Brain pericyte (primary cell): ENCODE data around the gene IL12RB1.
"Not testable (repeated sequence)": the region's sequence is repeated elsewhere in the genome, so short reads cannot be mapped to it uniquely, and the experiment has no call there.

ENCODE experiments used
- DNase-seq: peaks from one replicate; pipeline ENCODE4 v3.0.0-alpha.2; 2012; ENCODE audit warnings: low read depth, low spot score

Gene IL12RB1

GRCh38 chr19:18112989-18113478 lies 26.3 kb upstream of the IL12RB1 start:
- DNase-seq, result no peak

GRCh38 chr19:18110609-18111232 lies 24.0 kb upstream of the IL12RB1 start:
- DNase-seq, result no peak

DNA sequence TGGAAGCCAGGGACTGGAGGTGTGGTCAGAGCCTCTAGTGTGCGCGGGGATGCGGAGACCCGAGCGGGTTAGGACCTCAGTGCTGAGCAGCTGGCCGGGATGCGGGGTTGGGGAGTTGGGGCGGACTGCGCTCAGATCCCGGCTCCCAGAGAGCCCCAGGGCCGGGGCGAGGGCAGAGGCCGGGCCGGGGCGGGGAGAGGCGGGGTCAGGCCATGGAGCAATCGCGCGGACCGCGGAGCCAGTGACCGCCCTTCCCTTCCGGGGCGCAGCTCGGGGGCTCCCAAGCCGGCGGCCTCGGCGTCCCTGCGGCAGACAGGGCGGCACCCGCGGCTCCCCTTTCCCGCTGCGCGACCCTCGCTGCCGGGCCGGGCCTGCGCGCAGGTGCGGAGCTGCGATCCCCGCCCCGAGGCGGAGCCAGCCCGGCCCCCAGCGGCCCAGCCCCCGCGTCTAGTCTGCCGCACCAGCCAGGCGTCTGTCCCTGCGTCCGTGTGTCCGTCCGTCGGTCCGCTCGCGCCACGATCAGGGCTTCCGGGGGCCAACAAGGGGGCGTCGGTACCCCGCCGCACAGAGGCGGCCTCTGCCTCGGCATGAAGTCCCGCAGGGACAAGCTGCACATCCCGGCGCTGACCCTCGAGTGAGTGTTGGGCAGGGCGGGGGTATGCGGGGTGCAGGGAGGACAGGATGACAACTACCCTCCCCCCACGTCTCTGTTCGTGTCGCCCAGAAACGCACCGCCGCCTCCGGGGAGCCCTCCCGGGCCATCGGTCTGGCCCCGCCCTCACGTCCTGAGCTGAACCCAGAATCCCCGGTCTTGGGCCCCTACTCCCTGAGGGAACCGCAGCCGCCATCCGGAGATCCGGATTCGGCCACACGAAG lies 23.2 kb upstream of the IL12RB1 start:
- no peak for DNase-seq

DNA sequence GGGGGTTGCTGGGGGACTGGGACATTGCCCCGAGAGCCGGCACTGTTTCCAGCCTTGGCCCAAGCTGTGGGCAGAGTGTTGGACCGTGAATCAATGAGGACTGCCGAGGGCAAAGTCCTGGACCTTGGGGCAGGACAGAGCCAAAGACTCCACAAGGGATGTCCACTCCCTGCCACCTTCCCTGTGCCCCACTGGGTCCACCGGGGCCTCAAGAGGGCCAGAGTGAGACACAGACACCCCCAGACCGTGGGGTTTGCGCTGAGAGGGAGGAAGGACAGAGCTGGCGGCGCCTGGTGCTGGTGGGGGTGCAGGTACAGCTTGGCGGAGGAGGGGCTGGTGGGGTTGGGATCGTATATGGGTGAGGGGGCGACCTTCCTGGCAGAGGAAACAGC lies 22.6 kb upstream of the IL12RB1 start:
- no peak for DNase-seq

GRCh38 chr19:18108897-18109296 lies 22.2 kb upstream of the IL12RB1 start:
- DNase-seq, result no peak

- DNase-seq, result no peak
These were observed 20.5 kb upstream of the IL12RB1 start for GRCh38 chr19:18107235-18107634.

DNA sequence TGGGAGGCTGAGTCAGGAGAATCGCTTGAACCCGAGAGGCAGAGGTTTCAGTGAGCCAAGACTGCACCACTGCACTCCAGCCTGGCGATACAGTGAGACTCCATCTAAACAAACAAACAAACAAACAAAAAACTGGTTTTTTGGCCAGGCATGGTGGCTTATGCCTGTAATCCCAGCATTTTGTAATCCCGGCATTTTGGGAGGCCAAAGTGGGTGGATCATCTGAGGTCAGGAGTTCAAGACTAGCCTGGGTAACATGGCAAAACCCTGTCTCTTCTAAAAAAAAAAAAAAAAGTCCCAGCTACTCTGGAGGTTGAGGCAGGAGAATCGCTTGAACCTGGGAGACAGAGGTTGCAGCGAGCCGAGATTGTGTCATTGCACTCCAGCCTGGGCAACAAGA lies 18.5 kb upstream of the IL12RB1 start:
- DNase-seq, result not testable (repeated sequence)

- DNase-seq, result no peak
These were observed 18.0 kb upstream of the IL12RB1 start for GRCh38 chr19:18104793-18105131.

- no peak for DNase-seq
These were observed 16.3 kb upstream of the IL12RB1 start for GRCh38 chr19:18102916-18103542.

DNA sequence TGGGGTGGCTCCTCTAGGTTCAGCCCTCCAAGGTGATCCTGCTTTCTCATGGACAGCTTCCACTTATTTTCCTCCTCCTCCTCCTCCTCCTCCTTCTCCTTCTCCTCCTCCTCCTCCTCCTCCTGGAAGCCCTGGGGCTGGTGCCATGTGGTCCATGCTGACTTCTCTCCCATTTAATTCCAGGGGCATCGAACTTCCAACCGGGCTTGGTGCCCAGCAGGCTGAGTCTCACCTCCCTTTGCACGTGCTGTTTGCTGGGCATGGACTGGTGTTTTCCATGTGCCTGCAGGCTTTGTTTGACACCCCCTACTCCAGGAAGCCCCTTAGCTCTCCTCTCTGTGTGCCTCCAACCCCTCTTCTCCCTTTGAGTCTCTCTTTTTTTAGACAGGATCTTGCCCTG lies 14.5 kb upstream of the IL12RB1 start:
- no peak for DNase-seq

DNA sequence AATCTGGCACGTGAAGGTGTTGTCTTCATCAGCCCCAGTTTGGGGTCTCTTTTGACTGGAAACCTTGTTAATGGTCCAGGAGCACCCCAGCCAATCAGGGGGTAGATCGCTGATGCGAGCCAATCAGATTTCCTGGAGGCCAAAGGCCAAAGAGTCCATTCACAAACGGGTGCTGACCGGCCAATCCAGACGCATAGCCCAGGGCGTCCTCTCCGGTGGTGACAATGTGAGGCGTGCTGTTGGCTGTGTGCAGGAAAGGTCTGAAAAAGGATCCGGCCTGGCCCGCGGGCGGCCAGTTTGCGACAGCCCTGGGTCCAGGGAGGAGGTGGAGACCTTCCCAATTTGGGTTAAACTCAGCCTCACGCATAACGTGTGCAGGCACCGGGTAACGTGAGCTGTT lies 14.0 kb upstream of the IL12RB1 start:
- no peak for DNase-seq

DNA sequence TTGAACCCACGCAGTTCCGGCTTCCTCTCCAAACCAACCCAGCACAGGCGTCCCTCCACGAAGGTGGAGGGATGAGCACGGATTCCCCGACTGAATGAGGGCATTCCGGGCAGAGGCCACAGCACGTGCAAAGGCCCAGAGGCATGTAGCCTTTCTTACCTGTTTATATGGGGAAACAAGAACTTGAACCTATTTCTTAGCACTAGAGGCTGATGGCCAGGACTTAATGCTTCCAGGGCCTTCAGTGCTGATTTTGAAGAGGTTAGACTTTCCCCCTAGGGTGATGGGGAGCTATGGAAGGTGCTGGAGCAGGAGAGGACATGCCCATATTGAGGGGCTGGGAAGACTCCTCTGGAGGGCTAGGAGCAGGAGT lies 12.9 kb upstream of the IL12RB1 start:
- DNase-seq, result no peak

DNA sequence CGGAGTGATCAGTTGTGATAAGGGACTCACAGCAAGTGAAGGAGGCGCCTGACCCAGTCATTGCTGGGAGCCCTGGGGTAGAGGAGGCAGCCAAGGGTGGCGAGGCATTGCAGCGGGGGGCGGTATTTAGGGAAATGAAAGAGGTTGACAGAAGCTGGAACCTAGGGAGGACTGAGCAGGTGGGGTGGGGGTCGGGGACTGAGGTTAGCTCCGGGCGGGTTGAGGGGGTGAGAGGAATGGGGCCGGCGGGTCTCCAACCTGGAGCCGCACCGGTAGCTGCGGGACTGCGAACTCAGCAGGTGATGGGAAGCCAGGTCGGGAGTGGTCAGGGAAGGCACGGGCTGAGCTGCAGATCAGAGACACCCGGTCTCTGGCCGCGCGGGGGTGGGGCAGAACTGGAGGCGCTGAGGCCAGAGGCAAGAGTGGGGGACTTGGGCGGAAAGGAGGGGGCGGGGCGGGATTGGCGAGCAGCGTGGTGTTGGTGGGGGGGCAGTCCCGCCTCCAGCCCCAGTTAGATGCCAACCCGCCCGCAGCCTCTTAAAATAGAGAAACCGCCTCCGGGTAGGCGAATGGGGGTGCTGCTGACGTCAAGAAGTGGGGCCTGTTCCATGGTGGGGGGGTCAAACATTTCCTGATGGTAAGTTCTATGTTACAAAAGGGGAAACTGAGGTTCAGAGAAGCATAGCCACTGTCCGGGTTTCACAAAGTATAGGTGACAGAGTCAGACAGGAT lies 12.3 kb upstream of the IL12RB1 start:
- DNase-seq, result no peak

- DNase-seq, result no peak
These were observed 11.5 kb upstream of the IL12RB1 start for GRCh38 chr19:18097993-18098890.

- DNase-seq, result no peak
These were observed 10.7 kb upstream of the IL12RB1 start, which contains the start of gene MAST3 for GRCh38 chr19:18097217-18097992. MAST3 (plus strand) TSS chr19:18097778; CDS start chr19:18097793, 15 bp downstream.

DNA sequence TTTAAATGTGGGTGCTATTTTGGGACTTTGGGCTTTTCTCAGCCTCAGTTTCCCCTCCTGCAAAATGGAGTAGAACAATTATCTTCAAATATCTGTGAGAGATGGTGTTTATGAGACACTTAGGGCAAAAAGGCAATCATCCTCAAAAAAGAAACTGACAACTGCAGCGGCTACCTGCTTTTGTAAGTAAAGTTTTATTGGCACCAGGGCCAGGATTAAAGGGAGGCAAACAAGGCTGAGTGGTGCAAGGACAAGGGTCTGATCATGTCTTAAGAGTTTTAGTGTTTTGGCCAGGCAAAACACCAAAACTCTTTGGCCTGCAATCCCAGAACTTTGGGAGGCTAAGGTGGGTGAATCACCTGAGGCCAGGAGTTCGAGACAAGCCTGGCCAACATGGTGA lies 9.5 kb upstream of the IL12RB1 start:
- no peak for DNase-seq

GRCh38 chr19:18093439-18094161 lies 6.9 kb upstream of the IL12RB1 start:
- DNase-seq, result no peak

DNA sequence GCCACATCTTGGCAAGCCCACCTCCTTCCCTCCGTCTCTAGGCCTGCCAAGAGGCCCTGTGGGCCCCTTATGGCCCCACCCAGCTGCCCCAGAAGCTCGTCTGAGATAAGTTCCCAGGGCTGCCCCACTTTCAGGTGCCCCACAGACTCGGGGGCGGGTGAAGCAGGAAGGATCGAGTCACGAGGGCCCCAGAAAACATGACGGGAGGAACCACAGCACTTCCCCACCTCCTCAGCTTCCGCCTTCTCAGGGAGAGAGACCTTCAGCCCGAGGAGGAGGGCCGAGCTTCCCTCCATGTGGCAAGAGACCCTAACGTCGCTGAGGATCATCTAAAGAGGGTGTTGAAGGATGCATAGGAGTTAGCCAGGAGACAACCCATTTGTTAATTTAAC lies 4.5 kb upstream of the IL12RB1 start:
- DNase-seq, result no peak

GRCh38 chr19:18090545-18091216 lies 3.9 kb upstream of the IL12RB1 start:
- DNase-seq, result no peak
